Measurements from ENCODE around the gene NXN. TPM values are rescaled to one million over a fixed set of nuclear protein-coding genes. Genes with fewer than 3 reads are reported as not detected.

The NXN gene
- polyA plus RNA-seq, 3 donors, result not detected

DNA sequence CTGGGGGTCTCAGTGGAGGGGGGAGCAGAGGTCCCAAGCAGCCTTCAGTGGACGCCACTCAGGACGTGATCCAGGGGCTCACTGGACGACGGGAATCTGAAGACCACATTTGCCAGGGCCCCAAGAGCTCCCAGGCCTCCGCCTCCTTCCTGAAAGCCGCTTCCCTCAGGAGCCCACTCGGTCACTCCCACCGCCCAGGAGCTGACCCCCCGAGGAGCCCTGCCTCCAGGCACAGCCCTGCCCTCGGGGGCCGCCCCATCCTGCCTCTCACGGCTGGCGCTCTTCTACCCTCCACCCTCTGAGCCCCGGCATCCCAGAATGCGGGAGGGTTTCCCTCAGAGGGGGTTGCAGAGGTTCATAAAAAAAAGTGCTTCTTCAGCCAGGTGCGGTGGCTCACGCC, 41.6 kb upstream of the NXN start:
- Histone ChIP-seq H3K27me3 (ENCODE audit: control insufficient read depth in 2 of 2, insufficient read depth in 2 of 2, low read length in 2 of 2) (no peaks in the 10 kb centered on the region), H2AFZ (ENCODE audit: insufficient read depth, low read depth, low read length, poor library complexity, severe bottlenecking) (no peak overlapping the region), H3K9ac (ENCODE audit: insufficient read depth, low read length, poor library complexity, severe bottlenecking) (no peak overlapping the region), H3K4me2 (replicated peaks; ENCODE audit: extremely low read depth, low read length, poor library complexity, severe bottlenecking) (no peak overlapping the region), H3K36me3 (replicated peaks in 1 of 2; ENCODE audit: control insufficient read depth in 1 of 2, insufficient read depth in 2 of 2, low read length in 2 of 2) (peaks cover 35 to 50% of the 10 kb centered on the region in 2 donors), H3K79me2 (ENCODE audit: insufficient read depth, low read length) (peaks cover 8% of the 10 kb centered on the region), H3K4me3 (replicated peaks in 1 of 3; ENCODE audit: low read depth in 2 of 3, low read length in 3 of 3) (no peak overlapping the region), H3K9me3 (replicated peaks in 1 of 2; ENCODE audit: control insufficient read depth in 1 of 2, insufficient read depth in 1 of 2, low read length in 2 of 2) (no peaks in the 10 kb centered on the region), H4K20me1 (ENCODE audit: insufficient read depth, low read length) (peaks cover 90% of the 10 kb centered on the region), H3K4me1 (ENCODE audit: control insufficient read depth in 1 of 2, insufficient read depth in 2 of 2, low read length in 2 of 2) (no peaks in the 10 kb centered on the region), H3K27ac (ENCODE audit: low read depth in 1 of 2, low read length in 2 of 2) (no peak overlapping the region)
- no peaks in the 10 kb centered on the region for H3K9me3 Mint-ChIP-seq
- H3K4me3 Mint-ChIP-seq, result no peak overlapping the region
- no peaks in the 10 kb centered on the region for H3K4me1 Mint-ChIP-seq
- TF ChIP-seq, protein P1, sequence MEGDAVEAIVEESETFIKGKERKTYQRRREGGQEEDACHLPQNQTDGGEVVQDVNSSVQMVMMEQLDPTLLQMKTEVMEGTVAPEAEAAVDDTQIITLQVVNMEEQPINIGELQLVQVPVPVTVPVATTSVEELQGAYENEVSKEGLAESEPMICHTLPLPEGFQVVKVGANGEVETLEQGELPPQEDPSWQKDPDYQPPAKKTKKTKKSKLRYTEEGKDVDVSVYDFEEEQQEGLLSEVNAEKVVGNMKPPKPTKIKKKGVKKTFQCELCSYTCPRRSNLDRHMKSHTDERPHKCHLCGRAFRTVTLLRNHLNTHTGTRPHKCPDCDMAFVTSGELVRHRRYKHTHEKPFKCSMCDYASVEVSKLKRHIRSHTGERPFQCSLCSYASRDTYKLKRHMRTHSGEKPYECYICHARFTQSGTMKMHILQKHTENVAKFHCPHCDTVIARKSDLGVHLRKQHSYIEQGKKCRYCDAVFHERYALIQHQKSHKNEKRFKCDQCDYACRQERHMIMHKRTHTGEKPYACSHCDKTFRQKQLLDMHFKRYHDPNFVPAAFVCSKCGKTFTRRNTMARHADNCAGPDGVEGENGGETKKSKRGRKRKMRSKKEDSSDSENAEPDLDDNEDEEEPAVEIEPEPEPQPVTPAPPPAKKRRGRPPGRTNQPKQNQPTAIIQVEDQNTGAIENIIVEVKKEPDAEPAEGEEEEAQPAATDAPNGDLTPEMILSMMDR (IDR thresholded peaks at IDR 0.05), result no peak
- WGBS (ENCODE audit: insufficient coverage), result 95% methylated on average over 9 of the region's 17 CpGs
- H3K27ac Mint-ChIP-seq, result no peak overlapping the region
- no peak for DNase-seq
- H3K27me3 Mint-ChIP-seq (ENCODE audit: low read depth in 3 of 3), result peaks cover 0 to 3% (median 0%) of the 10 kb centered on the region in 3 donors
- H3K36me3 Mint-ChIP-seq, result peaks cover 24 to 72% of the 10 kb centered on the region in 2 donors
- intact Hi-C loops (cut with micrococcal nuclease), result no loop called here

DNA sequence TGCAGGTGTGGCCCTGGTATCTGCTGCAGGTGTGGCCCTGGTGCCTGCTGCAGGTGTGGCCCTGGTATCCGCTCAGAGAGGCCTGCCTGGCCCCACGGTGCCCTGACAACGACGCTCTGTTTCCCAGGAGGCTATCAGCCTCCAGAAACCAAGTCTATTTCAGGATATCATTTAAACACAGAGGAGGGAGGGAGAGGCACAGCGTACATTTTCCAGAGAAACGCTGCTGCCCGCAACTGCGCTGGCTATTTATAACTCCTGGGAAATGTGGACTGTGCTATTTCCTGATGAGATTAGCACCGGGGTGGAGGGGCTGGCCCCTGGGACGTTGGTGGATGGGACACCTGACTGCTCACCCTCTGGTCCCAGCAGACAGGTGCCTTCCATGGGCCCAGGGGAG, 39.9 kb upstream of the NXN start:
- H3K4me3 Mint-ChIP-seq, result no peak overlapping the region
- intact Hi-C loops (cut with micrococcal nuclease), result no loop called here
- no peak overlapping the region for H3K4me2 ChIP-seq (replicated peaks; ENCODE audit: extremely low read depth, low read length, poor library complexity, severe bottlenecking)
- H3K9me3 Mint-ChIP-seq, result no peaks in the 10 kb centered on the region
- H2AFZ ChIP-seq (ENCODE audit: insufficient read depth, low read depth, low read length, poor library complexity, severe bottlenecking), result no peak overlapping the region
- no peak for DNase-seq
- peak overlapping the region in 2 of 7 donors; percentile 20 to 66 for H3K27ac Mint-ChIP-seq
- H3K9me3 ChIP-seq (replicated peaks in 1 of 2; ENCODE audit: control insufficient read depth in 1 of 2, insufficient read depth in 1 of 2, low read length in 2 of 2), result no peaks in the 10 kb centered on the region
- peaks cover 0 to 1% (median 0%) of the 10 kb centered on the region in 3 donors for H3K27me3 Mint-ChIP-seq (ENCODE audit: low read depth in 3 of 3)
- H3K27ac ChIP-seq (ENCODE audit: low read depth in 1 of 2, low read length in 2 of 2), result no peak overlapping the region
- 88% methylated on average over 6 of the region's 10 CpGs for WGBS (ENCODE audit: insufficient coverage)
- TF ChIP-seq, protein P1 (IDR thresholded peaks at IDR 0.05), result no peak
- peaks cover 20 to 62% of the 10 kb centered on the region in 2 donors for H3K36me3 Mint-ChIP-seq
- H3K36me3 ChIP-seq (replicated peaks in 1 of 2; ENCODE audit: control insufficient read depth in 1 of 2, insufficient read depth in 2 of 2, low read length in 2 of 2), result peaks cover 31 to 46% of the 10 kb centered on the region in 2 donors
- H3K4me1 Mint-ChIP-seq, result no peaks in the 10 kb centered on the region
- H3K79me2 ChIP-seq (ENCODE audit: insufficient read depth, low read length), result peaks cover 4% of the 10 kb centered on the region
- no peak overlapping the region for H3K4me3 ChIP-seq (replicated peaks in 1 of 3; ENCODE audit: low read depth in 2 of 3, low read length in 3 of 3)
- no peaks in the 10 kb centered on the region for H3K27me3 ChIP-seq (ENCODE audit: control insufficient read depth in 2 of 2, insufficient read depth in 2 of 2, low read length in 2 of 2)
- H3K9ac ChIP-seq (ENCODE audit: insufficient read depth, low read length, poor library complexity, severe bottlenecking), result no peak overlapping the region
- no peaks in the 10 kb centered on the region for H3K4me1 ChIP-seq (ENCODE audit: control insufficient read depth in 1 of 2, insufficient read depth in 2 of 2, low read length in 2 of 2)
- peaks cover 84% of the 10 kb centered on the region for H4K20me1 ChIP-seq (ENCODE audit: insufficient read depth, low read length)
